Vagina (tissue), 2 donors: Measurements from ENCODE around the gene TRIM65. TPM values are rescaled to one million over a fixed set of nuclear protein-coding genes. Genes with fewer than 3 reads are reported as not detected.
A peak's percentile ranks its signal among the peaks of the same experiment; 100 is the strongest.

ENCODE experiments used
- DNase-seq, 2 donors: peaks; one replicate each; pipeline ENCODE4 v3.0.0-alpha.2; 2017; ENCODE audit errors: extremely low spot score in 2 of 2
- H3K27ac ChIP-seq: fragments of 200-600 bp; sonication (generic); one replicate; pipeline ENCODE4 v1.5.1; 2019
- H3K27me3 ChIP-seq: fragments of 200-600 bp; sonication (generic); one replicate; pipeline ENCODE4 v1.5.1; 2019
- H3K36me3 ChIP-seq, 2 donors: fragments of 200-600 bp; sonication (generic); one replicate each; pipeline ENCODE4 v1.5.1; 2017 to 2019
- H3K4me1 ChIP-seq: fragments of 200-600 bp; sonication (generic); one replicate; pipeline ENCODE4 v1.5.1; 2019
- H3K4me3 ChIP-seq, 2 donors: fragments of 200-600 bp; sonication (generic); 1 replicate in 1 of 2; 2 replicates in 1 of 2; pipeline ENCODE4 v1.5.1; 2016 to 2019
- H3K9me3 ChIP-seq: fragments of 200-600 bp; sonication (generic); one replicate; pipeline ENCODE4 v1.5.1; 2019
- CTCF ChIP-seq, 3 experiments: fragments of 450-650 bp in 2 of 3; fragments of 200-600 bp in 1 of 3; sonication (generic) in 1 of 3; IDR thresholded peaks; one replicate each; pipeline ENCODE4 v1.5.1; 2017 to 2019; ENCODE audit warnings: antibody characterized with exemption in 3 of 3, mild to moderate bottlenecking in 2 of 3, moderate library complexity in 2 of 3
- POLR2A ChIP-seq, 2 donors: fragments of 450-650 bp; IDR thresholded peaks; one replicate each; pipeline ENCODE4 v1.6.1; 2017; ENCODE audit warnings: antibody characterized with exemption in 2 of 2, mild to moderate bottlenecking in 2 of 2, moderate library complexity in 2 of 2
- POLR2AphosphoS5 ChIP-seq, 2 donors: sonication (generic); formaldehyde crosslinking; IDR thresholded peaks; one replicate each; pipeline ENCODE4 v1.9.0; 2017; ENCODE audit warnings: antibody characterized with exemption in 2 of 2, mild to moderate bottlenecking in 2 of 2, low read depth in 1 of 2; ENCODE audit not compliant: insufficient read depth in 1 of 2
- intact Hi-C: fragments of 100-400 bp; cut with DNase I; formaldehyde crosslinking; loops from one replicate; pipeline ENCODE4 v1.15.1; 2023
- total RNA-seq: library from RNA; depleted of rRNA; stranded (reverse); fragments of >200 nt; gene quantifications from one replicate; pipeline ENCODE4 v1.2.3, GENCODE V29; 2016

TRIM65 gene
- total RNA-seq, 1 donor from 2014 or later = 59.9 TPM

GRCh38 chr17:75914643-75915267 is 18.0 kb upstream of the TRIM65 start:
- no peaks in the 10 kb centered on the region for H3K27me3 ChIP-seq
- no peaks in the 10 kb centered on the region for H3K9me3 ChIP-seq
- no peak overlapping the region for H3K4me3 ChIP-seq
- no peaks in the 10 kb centered on the region for H3K36me3 ChIP-seq
- peaks cover 11% of the 10 kb centered on the region for H3K4me1 ChIP-seq
- H3K27ac ChIP-seq = no peak overlapping the region
- TF ChIP-seq CTCF (IDR thresholded peaks at IDR 0.05) (no peak), POLR2A (IDR thresholded peaks at IDR 0.05) (no peak), POLR2AphosphoS5 (IDR thresholded peaks at IDR 0.05; ENCODE audit: insufficient read depth in 1 of 2, low read depth in 1 of 2) (no peak)
- DNase-seq = no peak
- intact Hi-C loops = loop anchor here (5.0 kb wide), 1 partner anchor 93 kb away; no protein-coding TSS in a partner anchor

GRCh38 chr17:75913537-75914210 is 16.9 kb upstream of the TRIM65 start:
- intact Hi-C loops = loop anchor here (5.0 kb wide), 1 partner anchor 94 kb away; no protein-coding TSS in a partner anchor
- no peak overlapping the region for H3K4me3 ChIP-seq
- H3K36me3 ChIP-seq = no peaks in the 10 kb centered on the region
- TF ChIP-seq POLR2A (IDR thresholded peaks at IDR 0.05) (no peak), POLR2AphosphoS5 (IDR thresholded peaks at IDR 0.05; ENCODE audit: insufficient read depth in 1 of 2, low read depth in 1 of 2) (no peak), CTCF (IDR thresholded peaks at IDR 0.05) (no peak)
- peaks cover 19% of the 10 kb centered on the region for H3K4me1 ChIP-seq
- no peaks in the 10 kb centered on the region for H3K27me3 ChIP-seq
- no peak for DNase-seq
- no peak overlapping the region for H3K27ac ChIP-seq
- no peaks in the 10 kb centered on the region for H3K9me3 ChIP-seq

GRCh38 chr17:75910699-75911098 is 13.9 kb upstream of the TRIM65 start:
- no peaks in the 10 kb centered on the region for H3K36me3 ChIP-seq
- DNase-seq = no peak
- peaks cover 25% of the 10 kb centered on the region for H3K4me1 ChIP-seq
- intact Hi-C loops = loop anchor here (5.0 kb wide), 1 partner anchor 97 kb away; no protein-coding TSS in a partner anchor
- H3K9me3 ChIP-seq = no peaks in the 10 kb centered on the region
- no peaks in the 10 kb centered on the region for H3K27me3 ChIP-seq
- TF ChIP-seq POLR2A (IDR thresholded peaks at IDR 0.05) (no peak), POLR2AphosphoS5 (IDR thresholded peaks at IDR 0.05; ENCODE audit: insufficient read depth in 1 of 2, low read depth in 1 of 2) (no peak), CTCF (IDR thresholded peaks at IDR 0.05) (no peak)
- H3K27ac ChIP-seq = peak overlapping the region; percentile 5
- H3K4me3 ChIP-seq = no peak overlapping the region

GRCh38 chr17:75909812-75910274 is 13.1 kb upstream of the TRIM65 start:
- H3K4me3 ChIP-seq = no peak overlapping the region
- intact Hi-C loops = loop anchor here (5.0 kb wide), 1 partner anchor 97 kb away; no protein-coding TSS in a partner anchor
- peaks cover 33% of the 10 kb centered on the region for H3K4me1 ChIP-seq
- H3K36me3 ChIP-seq = no peaks in the 10 kb centered on the region
- TF ChIP-seq CTCF (IDR thresholded peaks at IDR 0.05) (no peak), POLR2AphosphoS5 (IDR thresholded peaks at IDR 0.05; ENCODE audit: insufficient read depth in 1 of 2, low read depth in 1 of 2) (peak in 1 of 2 donors; percentile 34), POLR2A (IDR thresholded peaks at IDR 0.05) (no peak)
- DNase-seq = no peak
- no peaks in the 10 kb centered on the region for H3K9me3 ChIP-seq
- H3K27me3 ChIP-seq = no peaks in the 10 kb centered on the region
- peak overlapping the region; percentile 17 for H3K27ac ChIP-seq
